Mesenchymal stem cell (in vitro differentiated cells and primary cell): ENCODE data around the gene MICAL3. TPM values are rescaled to one million over a fixed set of nuclear protein-coding genes. Genes with fewer than 3 reads are reported as not detected.

Experiments used
- DNase-seq: peaks from one replicate; pipeline ENCODE4 v3.0.0-alpha.2; 2013
- H2AFZ ChIP-seq: one replicate; pipeline ENCODE4 v1.6.1; 2013; ENCODE audit warnings: low read depth, mild to moderate bottlenecking, control low read depth, inconsistent platforms, low read length, moderate library complexity
- H2AK5ac ChIP-seq: 2 replicates; pipeline ENCODE4 v1.6.1; 2013; ENCODE audit warnings: low read length, moderate library complexity, mild to moderate bottlenecking, inconsistent platforms; ENCODE audit not compliant: severe bottlenecking
- H2BK120ac ChIP-seq: one replicate; pipeline ENCODE4 v1.6.1; 2013; ENCODE audit warnings: low read depth, mild to moderate bottlenecking, inconsistent platforms, low read length, moderate library complexity
- H2BK12ac ChIP-seq, 2 experiments: one replicate each; pipeline ENCODE4 v1.6.1; 2013; ENCODE audit warnings: inconsistent platforms in 2 of 2, low read length in 2 of 2, mild to moderate bottlenecking in 2 of 2, moderate library complexity in 2 of 2, control low read depth in 1 of 2
- H2BK15ac ChIP-seq: one replicate; pipeline ENCODE4 v1.6.1; 2013; ENCODE audit warnings: mild to moderate bottlenecking, low read depth, inconsistent platforms; ENCODE audit not compliant: poor library complexity, severe bottlenecking
- H2BK5ac ChIP-seq: 2 replicates; pipeline ENCODE4 v1.6.1; 2013; ENCODE audit warnings: low read depth, mild to moderate bottlenecking, low read length, control low read depth, inconsistent platforms; ENCODE audit not compliant: poor library complexity, severe bottlenecking
- H3K14ac ChIP-seq, 2 experiments: one replicate each; pipeline ENCODE4 v1.6.1; 2013; ENCODE audit warnings: inconsistent platforms in 2 of 2, low read length in 2 of 2, control low read depth in 1 of 2, mild to moderate bottlenecking in 1 of 2, moderate library complexity in 1 of 2
- H3K18ac ChIP-seq, 2 experiments: one replicate each; pipeline ENCODE4 v1.6.1; 2013; ENCODE audit warnings: inconsistent platforms in 2 of 2, low read length in 2 of 2, control low read depth in 1 of 2, low read depth in 1 of 2, mild to moderate bottlenecking in 1 of 2
- H3K23ac ChIP-seq, 2 experiments: one replicate each; pipeline ENCODE4 v1.6.1; 2013; ENCODE audit warnings: inconsistent platforms in 2 of 2, low read length in 2 of 2, mild to moderate bottlenecking in 2 of 2, moderate library complexity in 2 of 2, control low read depth in 1 of 2
- H3K27ac ChIP-seq: 2 replicates; pipeline ENCODE4 v1.5.1; 2013; ENCODE audit warnings: mild to moderate bottlenecking, moderate library complexity, low read length, control low read depth, inconsistent platforms; ENCODE audit not compliant: poor library complexity, severe bottlenecking
- H3K27me3 ChIP-seq, 2 experiments: 2 replicates each; pipeline versions ENCODE4 v1.6.1 to v1.7.0; 2013; ENCODE audit warnings: low read length in 2 of 2, mild to moderate bottlenecking in 2 of 2, moderate library complexity in 2 of 2, control low read depth in 1 of 2, inconsistent platforms in 1 of 2; ENCODE audit not compliant: control insufficient read depth in 1 of 2, insufficient read depth in 1 of 2
- H3K36me3 ChIP-seq, 2 experiments: 2 replicates each; pipeline versions ENCODE4 v1.6.1 to v1.7.0; 2013; ENCODE audit warnings: low read length in 2 of 2, control low read depth in 1 of 2, inconsistent platforms in 1 of 2, low read depth in 1 of 2, mild to moderate bottlenecking in 1 of 2; ENCODE audit not compliant: insufficient read depth in 2 of 2, control insufficient read depth in 1 of 2
- H3K4ac ChIP-seq, 2 experiments: one replicate each; pipeline ENCODE4 v1.6.1; 2013; ENCODE audit warnings: inconsistent platforms in 2 of 2, low read length in 2 of 2, mild to moderate bottlenecking in 2 of 2, moderate library complexity in 2 of 2, control low read depth in 1 of 2, low read depth in 1 of 2
- H3K4me1 ChIP-seq: 2 replicates; pipeline ENCODE4 v1.6.1; 2013; ENCODE audit warnings: low read depth, low read length, control low read depth; ENCODE audit not compliant: control insufficient read depth, insufficient read depth
- H3K4me2 ChIP-seq: 2 replicates; pipeline ENCODE4 v1.6.1; 2013; ENCODE audit warnings: low read length, mild to moderate bottlenecking, inconsistent platforms; ENCODE audit not compliant: poor library complexity, severe bottlenecking
- H3K4me3 ChIP-seq, 2 experiments: 2 replicates each; pipeline versions ENCODE4 v1.5.1 to v1.7.0; 2013; ENCODE audit warnings: low read length in 2 of 2, mild to moderate bottlenecking in 2 of 2, control low read depth in 1 of 2, low read depth in 1 of 2; ENCODE audit not compliant: insufficient read depth in 1 of 2
- H3K79me1 ChIP-seq: replicated peaks from 2 replicates; pipeline ENCODE4 v1.6.1; 2013; ENCODE audit warnings: mild to moderate bottlenecking, control low read depth, low read length, inconsistent platforms; ENCODE audit not compliant: poor library complexity, severe bottlenecking
- H3K9ac ChIP-seq: 2 replicates; pipeline ENCODE4 v1.7.0; 2013; ENCODE audit warnings: mild to moderate bottlenecking, low read length, moderate library complexity
- H3K9me3 ChIP-seq: 2 replicates; pipeline ENCODE4 v1.7.0; 2013; ENCODE audit warnings: mild to moderate bottlenecking, low read length; ENCODE audit not compliant: control insufficient read depth
- H4K8ac ChIP-seq: one replicate; pipeline ENCODE4 v1.6.1; 2013; ENCODE audit warnings: inconsistent platforms, mild to moderate bottlenecking, low read length, moderate library complexity
- H4K91ac ChIP-seq: one replicate; pipeline ENCODE4 v1.6.1; 2013; ENCODE audit warnings: mild to moderate bottlenecking, low read length, inconsistent platforms
- WGBS: methylation state at CpG from one replicate; pipeline ENCODE4 v1.1.7; 2013; ENCODE audit warnings: mixed read lengths; 5-methylcytosine and 5-hydroxymethylcytosine counted together
- small RNA-seq: library from polyadenylated mRNA; stranded (forward); fragments of <200 nt; extraction: miRNeasy Mini kit (QIAGEN cat#:217004); gene quantifications from one replicate; pipeline ENCODE3, GENCODE V24; 2013; ENCODE audit warnings: low read depth

MICAL3 gene

DNA sequence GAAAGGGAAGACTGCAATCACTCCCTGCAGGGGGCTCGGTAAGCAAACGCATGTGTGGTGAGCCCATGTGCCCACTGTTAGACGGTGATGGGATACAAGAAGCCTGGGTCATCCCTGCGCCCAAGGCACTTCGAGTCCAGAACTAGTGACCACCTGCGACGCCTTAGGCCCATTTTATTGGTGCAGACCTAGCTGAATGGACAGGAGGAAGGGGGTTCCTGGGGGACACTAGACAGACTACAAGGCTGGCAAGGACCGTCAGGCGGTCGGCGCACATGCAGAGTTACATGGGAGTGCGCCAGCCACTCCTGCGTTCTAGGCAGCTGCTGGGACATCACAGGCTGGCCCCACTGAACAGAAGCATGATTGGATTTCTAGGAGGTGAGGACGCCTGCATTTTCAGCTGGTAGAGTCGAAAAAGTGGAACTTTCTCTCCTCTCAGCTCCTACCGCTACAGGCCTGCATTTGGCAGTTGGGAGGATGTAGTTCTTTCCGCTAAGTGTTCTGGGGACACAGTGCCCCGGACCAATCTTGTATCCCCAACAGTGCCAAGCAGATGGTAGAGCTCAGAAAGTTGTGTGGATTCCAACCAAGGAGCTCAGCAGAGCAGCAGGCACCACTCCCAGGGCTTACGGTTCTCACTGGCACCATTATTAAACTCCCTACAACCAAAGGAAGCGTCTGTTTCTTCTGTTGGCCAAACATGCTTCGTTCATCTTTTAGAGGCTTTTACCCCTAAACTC, 285.8 kb downstream of the MICAL3 start:
- no peak overlapping the region for H3K27ac ChIP-seq
- H4K91ac ChIP-seq = no peak overlapping the region
- H2BK12ac ChIP-seq = no peak overlapping the region
- no peak overlapping the region for H4K8ac ChIP-seq
- no peak for DNase-seq
- H3K27me3 ChIP-seq = no peaks in the 10 kb centered on the region
- H2BK120ac ChIP-seq = no peak overlapping the region
- no peak overlapping the region for H2AFZ ChIP-seq
- no peak overlapping the region for H3K9ac ChIP-seq
- H3K4me3 ChIP-seq = no peak overlapping the region
- WGBS = 96% methylated on average over 21 of the region's 21 CpGs
- no peak overlapping the region for H2BK5ac ChIP-seq
- peaks cover 9% of the 10 kb centered on the region for H3K79me1 ChIP-seq
- peaks cover 38 to 41% of the 10 kb centered on the region in 2 experiments for H3K36me3 ChIP-seq
- no peak overlapping the region for H3K4me2 ChIP-seq
- H3K14ac ChIP-seq = no peak overlapping the region
- H3K9me3 ChIP-seq = no peaks in the 10 kb centered on the region
- no peak overlapping the region for H3K23ac ChIP-seq
- no peak overlapping the region for H3K18ac ChIP-seq
- no peak overlapping the region for H2BK15ac ChIP-seq
- peaks cover 3% of the 10 kb centered on the region for H3K4me1 ChIP-seq
- H3K4ac ChIP-seq = no peak overlapping the region
- H2AK5ac ChIP-seq = no peak overlapping the region

Small RNA genes lying within 50 kb of the gene (small RNA-seq; reads per million reads assigned to genes)
- gene MIR3198-1 (not detected), gene MIR648 (not detected)
